Effector memory CD4-positive, alpha-beta T cell (primary cell): ENCODE results near the gene ZNF335.

Experiments
- DNase-seq, 3 donors: peaks; one replicate each; pipeline ENCODE4 v3.0.0-alpha.2; 2020
- H3K27ac ChIP-seq: 2 replicates; pipeline ENCODE4 v1.7.0; 2013; ENCODE audit warnings: mild to moderate bottlenecking, low read length, moderate library complexity; ENCODE audit not compliant: insufficient read depth, poor library complexity, severe bottlenecking
- H3K27me3 ChIP-seq: replicated peaks from 2 replicates; pipeline ENCODE4 v1.7.0; 2013; ENCODE audit warnings: mild to moderate bottlenecking, low read length; ENCODE audit not compliant: insufficient read depth, control insufficient read depth, poor library complexity, severe bottlenecking
- H3K36me3 ChIP-seq: 2 replicates; pipeline ENCODE4 v1.7.0; 2013; ENCODE audit warnings: mild to moderate bottlenecking, low read length, moderate library complexity; ENCODE audit not compliant: control insufficient read depth, insufficient read depth
- H3K4me1 ChIP-seq: 2 replicates; pipeline ENCODE4 v1.7.0; 2013; ENCODE audit warnings: low read length, mild to moderate bottlenecking; ENCODE audit not compliant: control insufficient read depth, insufficient read depth, poor library complexity, severe bottlenecking
- H3K4me3 ChIP-seq: 2 replicates; pipeline ENCODE4 v1.7.0; 2013; ENCODE audit warnings: low read length, low read depth, mild to moderate bottlenecking; ENCODE audit not compliant: insufficient read depth, poor library complexity, severe bottlenecking
- H3K9me3 ChIP-seq: 2 replicates; pipeline ENCODE4 v1.7.0; 2013; ENCODE audit warnings: mild to moderate bottlenecking, low read length, moderate library complexity; ENCODE audit not compliant: control insufficient read depth

Gene ZNF335

GRCh38 chr20:45921337-45922189 is 50.4 kb downstream of the ZNF335 start:
- no peak for DNase-seq
- Histone ChIP-seq H3K27me3 (no peaks in the 10 kb centered on the region), H3K4me3 (no peak overlapping the region), H3K36me3 (no peaks in the 10 kb centered on the region), H3K9me3 (no peaks in the 10 kb centered on the region), H3K4me1 (peaks cover 3% of the 10 kb centered on the region), H3K27ac (no peak overlapping the region)

DNA sequence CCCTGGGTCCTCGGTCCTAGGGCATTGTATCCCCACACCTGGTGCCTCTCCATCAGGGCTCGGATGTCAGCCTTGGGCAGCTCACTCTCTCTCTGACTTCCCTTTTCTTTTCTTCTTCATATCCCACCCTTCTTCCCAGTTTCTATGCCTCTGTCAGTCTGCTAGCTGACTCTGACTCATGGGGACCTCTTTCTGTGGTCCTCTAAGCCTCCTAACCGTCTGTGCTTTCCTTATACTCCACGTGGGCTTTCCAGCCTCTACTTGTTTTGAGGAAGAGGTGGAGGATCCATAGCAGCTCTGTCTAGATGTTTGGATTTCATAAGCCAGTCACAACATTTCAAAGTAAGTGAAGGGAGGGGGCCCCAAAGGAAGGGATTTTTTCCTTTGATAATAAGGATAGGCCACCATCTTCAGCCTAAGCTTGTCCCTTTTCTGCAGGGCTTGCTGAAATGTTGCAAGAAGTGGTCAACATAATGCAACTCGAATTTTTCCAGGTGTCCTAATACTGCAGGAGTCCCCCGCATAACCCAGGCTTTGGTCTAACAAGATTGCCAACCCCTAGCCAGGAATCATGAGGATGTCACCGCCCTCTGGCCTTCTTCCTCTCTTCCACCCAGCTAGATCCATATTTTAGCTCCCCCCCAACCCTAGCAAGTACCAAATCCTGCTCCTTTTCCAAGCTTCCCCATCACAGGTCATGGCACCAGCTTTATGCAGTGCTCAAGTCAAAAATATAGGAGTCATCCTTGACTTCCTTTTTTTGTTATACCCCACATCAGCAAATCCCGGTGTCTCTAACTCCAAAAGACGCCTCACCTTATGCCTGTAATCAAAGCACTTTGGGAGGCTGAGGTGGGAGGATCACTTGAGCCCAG is 51.3 kb downstream of the ZNF335 start:
- Histone ChIP-seq H3K36me3 (no peaks in the 10 kb centered on the region), H3K27ac (no peak overlapping the region), H3K4me3 (no peak overlapping the region), H3K9me3 (no peaks in the 10 kb centered on the region), H3K27me3 (no peaks in the 10 kb centered on the region), H3K4me1 (peaks cover 3% of the 10 kb centered on the region)
- DNase-seq = no peak

GRCh38 chr20:45919542-45920399 is 52.2 kb downstream of the ZNF335 start:
- no peak for DNase-seq
- Histone ChIP-seq H3K27me3 (no peaks in the 10 kb centered on the region), H3K4me1 (peaks cover 3% of the 10 kb centered on the region), H3K36me3 (no peaks in the 10 kb centered on the region), H3K9me3 (no peaks in the 10 kb centered on the region), H3K4me3 (no peak overlapping the region), H3K27ac (no peak overlapping the region)

- H3K4me3 ChIP-seq = no peak overlapping the region
- H3K36me3 ChIP-seq = no peaks in the 10 kb centered on the region
- no peaks in the 10 kb centered on the region for H3K4me1 ChIP-seq
- H3K27me3 ChIP-seq = no peaks in the 10 kb centered on the region
- no peak overlapping the region for H3K27ac ChIP-seq
- no peak for DNase-seq
- H3K9me3 ChIP-seq = no peaks in the 10 kb centered on the region
These were observed 53.0 kb downstream of the ZNF335 start for GRCh38 chr20:45918779-45919537.

DNA sequence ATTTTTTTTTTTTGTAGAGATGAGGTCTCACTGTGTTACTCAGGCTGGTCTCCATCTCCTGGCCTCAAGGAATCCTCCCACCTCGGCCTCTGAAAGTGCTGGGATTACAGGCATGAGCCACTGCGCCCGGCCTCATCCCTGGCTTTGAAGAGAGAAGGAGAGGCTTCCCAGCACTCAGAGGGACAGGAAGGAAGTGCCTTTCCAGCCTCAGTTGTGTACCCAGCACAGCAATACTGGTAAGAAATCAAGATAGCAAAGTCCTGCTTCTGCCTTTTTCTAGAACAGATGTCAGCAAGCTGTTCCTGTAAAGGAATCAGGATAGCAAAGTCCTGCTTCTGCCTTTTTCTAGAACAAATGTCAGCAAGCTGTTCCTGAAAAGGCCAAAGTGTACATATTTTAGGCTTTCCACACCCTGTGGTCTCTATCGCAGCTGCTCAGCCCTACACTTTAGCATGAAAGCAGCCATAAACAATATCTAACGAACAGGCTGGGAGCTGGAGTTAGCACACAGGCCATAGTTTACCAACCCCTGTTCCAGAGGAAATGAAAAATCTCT is 53.7 kb downstream of the ZNF335 start:
- no peak overlapping the region for H3K4me3 ChIP-seq
- H3K27me3 ChIP-seq = no peaks in the 10 kb centered on the region
- H3K27ac ChIP-seq = no peak overlapping the region
- DNase-seq = no peak
- H3K36me3 ChIP-seq = no peaks in the 10 kb centered on the region
- no peaks in the 10 kb centered on the region for H3K4me1 ChIP-seq
- H3K9me3 ChIP-seq = no peaks in the 10 kb centered on the region

GRCh38 chr20:45917790-45918141 is 54.2 kb downstream of the ZNF335 start:
- Histone ChIP-seq H3K9me3 (no peaks in the 10 kb centered on the region), H3K27me3 (no peaks in the 10 kb centered on the region), H3K27ac (no peak overlapping the region), H3K36me3 (no peaks in the 10 kb centered on the region), H3K4me3 (no peak overlapping the region), H3K4me1 (no peaks in the 10 kb centered on the region)
- no peak for DNase-seq

- no peaks in the 10 kb centered on the region for H3K27me3 ChIP-seq
- H3K9me3 ChIP-seq = no peaks in the 10 kb centered on the region
- DNase-seq = no peak
- H3K4me1 ChIP-seq = peaks cover 14% of the 10 kb centered on the region
- H3K4me3 ChIP-seq = no peak overlapping the region
- no peaks in the 10 kb centered on the region for H3K36me3 ChIP-seq
- no peak overlapping the region for H3K27ac ChIP-seq
These were observed 58.9 kb downstream of the ZNF335 start for GRCh38 chr20:45913116-45913515.

- Histone ChIP-seq H3K27me3 (no peaks in the 10 kb centered on the region), H3K36me3 (no peaks in the 10 kb centered on the region), H3K4me1 (peaks cover 14% of the 10 kb centered on the region), H3K27ac (no peak overlapping the region), H3K9me3 (no peaks in the 10 kb centered on the region), H3K4me3 (peak overlapping the region; percentile 57)
- DNase-seq = no peak
These were observed 59.7 kb downstream of the ZNF335 start for GRCh38 chr20:45912344-45912682.
